ENCODE results near the gene COX19.

DNA sequence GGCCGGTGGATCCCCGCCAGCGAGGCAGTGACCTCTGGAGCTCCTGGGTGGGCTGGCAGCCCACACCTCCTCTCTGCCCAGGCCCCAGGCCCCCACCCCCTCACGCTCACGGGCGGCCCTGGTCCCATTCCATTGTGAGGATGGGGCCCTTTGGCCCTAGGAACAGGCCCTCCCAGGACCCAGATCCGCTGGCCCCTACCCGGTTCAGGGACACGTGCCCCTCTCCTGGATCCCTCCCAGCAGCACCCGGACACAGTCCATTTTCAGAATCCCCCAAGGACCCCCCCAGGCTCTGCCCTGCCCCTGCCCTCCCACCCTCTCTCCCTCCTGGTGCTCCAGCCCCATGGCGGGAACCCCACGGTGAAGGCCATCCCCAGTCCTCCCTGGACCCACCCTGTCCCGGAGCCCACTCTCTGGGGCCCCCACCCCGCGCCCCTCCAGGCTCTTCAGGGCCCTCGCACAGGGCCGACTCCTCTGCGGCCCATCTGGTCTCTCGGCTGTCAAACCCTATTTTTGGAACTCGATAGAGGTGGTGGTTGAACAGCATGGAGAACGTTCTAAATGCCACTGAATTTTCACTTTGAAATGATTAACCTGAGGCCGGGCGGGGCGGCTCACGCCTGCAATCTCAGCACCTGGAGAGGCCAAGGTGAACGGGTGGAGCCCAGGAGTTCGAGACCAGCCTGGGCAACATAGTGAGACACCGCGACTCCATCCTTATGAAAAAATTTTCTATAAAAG lies 28.9 kb downstream of the COX19 start:
- TF ChIP-seq, protein P1, sequence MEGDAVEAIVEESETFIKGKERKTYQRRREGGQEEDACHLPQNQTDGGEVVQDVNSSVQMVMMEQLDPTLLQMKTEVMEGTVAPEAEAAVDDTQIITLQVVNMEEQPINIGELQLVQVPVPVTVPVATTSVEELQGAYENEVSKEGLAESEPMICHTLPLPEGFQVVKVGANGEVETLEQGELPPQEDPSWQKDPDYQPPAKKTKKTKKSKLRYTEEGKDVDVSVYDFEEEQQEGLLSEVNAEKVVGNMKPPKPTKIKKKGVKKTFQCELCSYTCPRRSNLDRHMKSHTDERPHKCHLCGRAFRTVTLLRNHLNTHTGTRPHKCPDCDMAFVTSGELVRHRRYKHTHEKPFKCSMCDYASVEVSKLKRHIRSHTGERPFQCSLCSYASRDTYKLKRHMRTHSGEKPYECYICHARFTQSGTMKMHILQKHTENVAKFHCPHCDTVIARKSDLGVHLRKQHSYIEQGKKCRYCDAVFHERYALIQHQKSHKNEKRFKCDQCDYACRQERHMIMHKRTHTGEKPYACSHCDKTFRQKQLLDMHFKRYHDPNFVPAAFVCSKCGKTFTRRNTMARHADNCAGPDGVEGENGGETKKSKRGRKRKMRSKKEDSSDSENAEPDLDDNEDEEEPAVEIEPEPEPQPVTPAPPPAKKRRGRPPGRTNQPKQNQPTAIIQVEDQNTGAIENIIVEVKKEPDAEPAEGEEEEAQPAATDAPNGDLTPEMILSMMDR (IDR thresholded peaks at IDR 0.05), result no peak
- TF ChIP-seq TCF12 (IDR thresholded peaks at IDR 0.05) (no peak), SIN3A (IDR thresholded peaks at IDR 0.05; ENCODE audit: borderline replicate concordance, low read depth, low read length) (no peak), REST (IDR thresholded peaks at IDR 0.05; ENCODE audit: low read depth, low read length) (no peak), CHD2 (IDR thresholded peaks at IDR 0.05; ENCODE audit: low read length, partially characterized antibody) (no peak), SMC3 (IDR thresholded peaks at IDR 0.05; ENCODE audit: low read depth, low read length) (no peak), PBX3 (IDR thresholded peaks at IDR 0.05) (no peak), RFX5 (IDR thresholded peaks at IDR 0.05; ENCODE audit: low read length) (no peak), JUND (IDR thresholded peaks at IDR 0.05) (no peak), POLR2AphosphoS5 (IDR thresholded peaks at IDR 0.05; ENCODE audit: low read depth, low read length) (no peak), GABPA (IDR thresholded peaks at IDR 0.05; ENCODE audit: low read depth) (no peak), EP300 (IDR thresholded peaks at IDR 0.05; ENCODE audit: borderline replicate concordance in 1 of 2, low read depth in 1 of 2, low read length in 1 of 2) (no peak), TEAD4 (IDR thresholded peaks at IDR 0.05; ENCODE audit: borderline replicate concordance, insufficient read depth) (no peak)
